HepG2 (cell line): Measurements from ENCODE around the gene TMEM209. TPM values are rescaled to one million over a fixed set of nuclear protein-coding genes. Genes with fewer than 3 reads are reported as not detected.
"Not testable (repeated sequence)": the region's sequence is repeated elsewhere in the genome, so short reads cannot be mapped to it uniquely, and the experiment has no call there.

Source experiments
- ATAC-seq: fragments of 200-7000 bp; cut with Tn5 transposase; 3 replicates; pipeline ENCODE4 v1.9.1; 2020; ENCODE audit warnings: mild to moderate bottlenecking, moderate library complexity
- BruUV-seq: library from RNA; stranded (reverse); fragments of 400-500 nt; replicated peaks from 2 replicates; lab custom pipeline; 2021; lab: Mats Ljungman, UMichigan
- CTCF ChIA-PET: fragments of 300-600 bp; formaldehyde crosslinking; extraction: SDS; loops from one replicate; lab custom pipeline; 2021; ENCODE audit warnings: low total read pairs, inconsistent platforms, low intra/inter-chr PET ratio; lab: Yijun Ruan, JAX
- POLR2A ChIA-PET: fragments of 350-600 bp; sonication (Branson Sonifier 250); formaldehyde crosslinking; loops from one replicate; lab custom pipeline; 2020; ENCODE audit warnings: antibody characterized with exemption, inconsistent platforms; lab: Yijun Ruan, JAX
- DNase-seq: peaks from one replicate; pipeline ENCODE4 v3.0.0-alpha.2; 2015; ENCODE audit warnings: low spot score
- FAIRE-seq: peaks from 3 replicates; lab custom pipeline; 2011; peaks lifted over from hg19 to GRCh38; lab: Jason Lieb, UNC
- H2AFZ ChIP-seq: one replicate; pipeline ENCODE4 v1.6.1; 2011; ENCODE audit warnings: low read length, inconsistent platforms
- H3K27ac ChIP-seq: fragments of 300-600 bp; 3 replicates; pipeline ENCODE4 v1.8.0; 2011; ENCODE audit warnings: mixed run types, mild to moderate bottlenecking, mixed read lengths, low read length, inconsistent platforms; ENCODE audit not compliant: insufficient read depth; ENCODE audit errors: extremely low read length
- H3K27me3 ChIP-seq, 2 experiments: fragments of 200-600 bp in 1 of 2; 2 replicates in 1 of 2; 3 replicates in 1 of 2; pipeline versions ENCODE4 v1.6.0 to v1.8.0; 2011; ENCODE audit warnings: low read length in 2 of 2, mild to moderate bottlenecking in 2 of 2, moderate library complexity in 2 of 2, inconsistent platforms in 1 of 2; ENCODE audit not compliant: insufficient read depth in 2 of 2, control insufficient read depth in 1 of 2
- H3K36me3 ChIP-seq, 2 experiments: fragments of 200-600 bp in 1 of 2; replicated peaks in 1 of 2; 2 replicates in 1 of 2; 3 replicates in 1 of 2; pipeline versions ENCODE4 v1.5.1 to v1.8.0; 2011; ENCODE audit warnings: low read length in 2 of 2, inconsistent platforms in 1 of 2; ENCODE audit not compliant: insufficient read depth in 2 of 2, control insufficient read depth in 1 of 2
- H3K4me1 ChIP-seq: 2 replicates; pipeline ENCODE4 v1.5.1; 2012; ENCODE audit warnings: low read length, inconsistent platforms; ENCODE audit not compliant: insufficient read depth
- H3K4me2 ChIP-seq: 2 replicates; pipeline ENCODE4 v1.6.0; 2011; ENCODE audit warnings: low read depth, low read length, inconsistent platforms
- H3K4me3 ChIP-seq, 3 experiments: fragments of 200-600 bp in 1 of 3; sonication (generic), shearing (Covaris generic) in 1 of 3; replicated peaks in 1 of 3; 2 replicates each; pipeline ENCODE4 v1.5.1; 2011 to 2016; ENCODE audit warnings: low read length in 3 of 3, inconsistent platforms in 2 of 3, low read depth in 2 of 3, mild to moderate bottlenecking in 2 of 3, control low read depth in 1 of 3, mixed read lengths in 1 of 3; ENCODE audit not compliant: insufficient read depth in 1 of 3
- H3K79me2 ChIP-seq: one replicate; pipeline ENCODE4 v1.6.1; 2011; ENCODE audit warnings: low read length, inconsistent platforms; ENCODE audit not compliant: insufficient read depth
- H3K9ac ChIP-seq: 2 replicates; pipeline ENCODE4 v1.6.0; 2011; ENCODE audit warnings: mild to moderate bottlenecking, low read depth, low read length, inconsistent platforms; ENCODE audit not compliant: insufficient read depth
- H3K9me3 ChIP-seq: 2 replicates; pipeline ENCODE4 v1.5.1; 2012; ENCODE audit warnings: mild to moderate bottlenecking, low read length
- H4K20me1 ChIP-seq: 2 replicates; pipeline ENCODE4 v1.6.0; 2011; ENCODE audit warnings: inconsistent platforms, mild to moderate bottlenecking, low read length, moderate library complexity; ENCODE audit not compliant: insufficient read depth
- ASH2L ChIP-seq: fragments of 300-600, 200-600 bp; sonication (generic); IDR thresholded peaks from 2 replicates; pipeline ENCODE4 v1.7.0; 2017; ENCODE audit warnings: low read depth, mild to moderate bottlenecking, moderate library complexity, mixed read lengths, low read length; ENCODE audit not compliant: insufficient read length
- KLF6 ChIP-seq: IDR thresholded peaks from 2 replicates; pipeline ENCODE4 v1.8.0; 2016; ENCODE audit warnings: missing biosample characterization, missing genetic modification reagents
- SIN3A ChIP-seq: IDR thresholded peaks from 2 replicates; pipeline ENCODE4 v1.6.1; 2011; ENCODE audit warnings: low read depth, mild to moderate bottlenecking, control low read depth, low read length, borderline replicate concordance
- SSRP1 ChIP-seq: IDR thresholded peaks from 2 replicates; pipeline ENCODE4 v1.6.1; 2016; ENCODE audit warnings: control low read depth
- ZNF230 ChIP-seq: sonication (generic); formaldehyde crosslinking; IDR thresholded peaks from 2 replicates; pipeline ENCODE4 v1.4.0; 2020; ENCODE audit warnings: mild to moderate bottlenecking, missing genetic modification reagents
- ZNF329 ChIP-seq: sonication (generic); formaldehyde crosslinking; IDR thresholded peaks from 2 replicates; pipeline ENCODE4 v1.9.0; 2021; ENCODE audit warnings: low read depth, mild to moderate bottlenecking, missing genetic modification reagents
- ZNF792 ChIP-seq: IDR thresholded peaks from 2 replicates; pipeline ENCODE4 v1.6.1; 2016
- WGBS: methylation state at CpG from one replicate; pipeline ENCODE4 v1.1.6; 2017; ENCODE audit warnings: low lambda C conversion rate; 5-methylcytosine and 5-hydroxymethylcytosine counted together
- in situ Hi-C: cut with HindIII; loops from 2 replicates; pipeline ENCODE4 v1.10.0; 2017; ENCODE audit warnings: low pct_unique_long_range_greater_than_20kb; ENCODE audit not compliant: extremely low pct_ligation_motif_present
- intact Hi-C: fragments of 100-400 bp; cut with micrococcal nuclease; formaldehyde crosslinking; loops from one replicate; pipeline ENCODE4 v1.10.0; 2022; ENCODE audit not compliant: unreplicated experiment
- polyA plus RNA-seq, 8 experiments: library from polyadenylated mRNA; depleted of rRNA in 3 of 8; stranded (reverse) in 7 of 8; unstranded in 1 of 8; fragments of >200 nt; fragmentation: Illumina TruSeq in 4 of 8; extraction: Trizol in 4 of 8; gene quantifications; 2 replicates each; pipeline versions ENCODE4 v1.2.1 to v1.2.3, GENCODE V29; 2011 to 2016; ENCODE audit warnings: low read depth in 4 of 8, missing spikeins in 1 of 8, mixed read lengths in 1 of 8; ENCODE audit not compliant: insufficient read depth in 1 of 8
- total RNA-seq, 5 experiments: library from RNA; depleted of rRNA; stranded (reverse); fragments of >200 nt; fragmentation: Illumina TruSeq; extraction: Trizol; gene quantifications; 2 replicates each; pipeline ENCODE4 v1.2.3, GENCODE V29; 2016; ENCODE audit warnings: low read depth in 1 of 5
- TF ChIP-seq, protein P1 (sequence below): sonication (generic); formaldehyde crosslinking; IDR thresholded peaks from 2 replicates; pipeline ENCODE4 v1.8.0; 2022; ENCODE audit warnings: missing genetic modification reagents, mild to moderate bottlenecking, borderline replicate concordance
- TF ChIP-seq, protein P2 (sequence below): IDR thresholded peaks from 2 replicates; pipeline ENCODE4 v1.6.1; 2012; ENCODE audit warnings: low read length, improper control_type of control experiment
- TF ChIP-seq, protein P3 (sequence below): sonication (generic); formaldehyde crosslinking; IDR thresholded peaks from 2 replicates; pipeline ENCODE4 v1.5.0; 2020; ENCODE audit warnings: missing genetic modification reagents, mild to moderate bottlenecking, borderline replicate concordance

TMEM209 gene
- total and polyA plus RNA-seq, 2 of the 13 experiments (the other 11 are each of a cell fraction or from before 2014, with no cell fraction given), result 14.5 to 15.6 TPM

DNA sequence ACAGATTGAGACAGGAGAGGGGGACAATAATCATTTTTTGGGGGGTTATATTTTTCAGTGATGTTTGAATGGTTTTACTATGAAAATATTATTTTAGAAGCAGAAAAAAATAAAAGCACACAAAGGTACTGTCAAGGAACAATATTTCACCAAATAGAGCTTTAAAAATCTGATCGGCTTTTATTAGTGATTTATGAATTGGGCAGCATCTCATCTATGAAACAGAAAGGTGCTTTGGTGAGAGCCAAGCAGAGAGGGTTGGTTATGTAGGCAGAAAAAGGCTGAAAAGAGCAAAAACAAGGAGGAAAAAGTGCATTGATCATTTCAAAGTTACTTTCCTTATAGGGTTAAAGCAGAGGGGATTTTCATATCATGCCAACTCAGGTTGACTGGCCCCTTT is 35.0 kb upstream of the TMEM209 start:
- intact Hi-C loops (loop anchor here (5.0 kb wide), 1 partner anchor 592 kb away; no protein-coding TSS in a partner anchor), in situ Hi-C loops (no loop called here)
- Histone ChIP-seq H2AFZ (no peak overlapping the region), H4K20me1 (no peaks in the 10 kb centered on the region), H3K9me3 (no peaks in the 10 kb centered on the region), H3K79me2 (no peaks in the 10 kb centered on the region), H3K27ac (no peak overlapping the region), H3K4me2 (no peak overlapping the region), H3K27me3 (no peaks in the 10 kb centered on the region), H3K36me3 (no peaks in the 10 kb centered on the region), H3K4me3 (no peak overlapping the region), H3K4me1 (no peaks in the 10 kb centered on the region), H3K9ac (no peak overlapping the region)
- FAIRE-seq (no peak), ATAC-seq (no peak), DNase-seq (no peak)
- TF ChIP-seq, protein P1, sequence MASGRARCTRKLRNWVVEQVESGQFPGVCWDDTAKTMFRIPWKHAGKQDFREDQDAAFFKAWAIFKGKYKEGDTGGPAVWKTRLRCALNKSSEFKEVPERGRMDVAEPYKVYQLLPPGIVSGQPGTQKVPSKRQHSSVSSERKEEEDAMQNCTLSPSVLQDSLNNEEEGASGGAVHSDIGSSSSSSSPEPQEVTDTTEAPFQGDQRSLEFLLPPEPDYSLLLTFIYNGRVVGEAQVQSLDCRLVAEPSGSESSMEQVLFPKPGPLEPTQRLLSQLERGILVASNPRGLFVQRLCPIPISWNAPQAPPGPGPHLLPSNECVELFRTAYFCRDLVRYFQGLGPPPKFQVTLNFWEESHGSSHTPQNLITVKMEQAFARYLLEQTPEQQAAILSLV (CRISPR knock-in tag), result no peak
- TF ChIP-seq SIN3A (no peak), KLF6 (CRISPR knock-in tag) (no peak), ZNF329 (no peak), ZNF792 (no peak), ASH2L (no peak), ZNF230 (CRISPR knock-in tag) (no peak), SSRP1 (CRISPR knock-in tag) (no peak)
- TF ChIP-seq, protein P2, sequence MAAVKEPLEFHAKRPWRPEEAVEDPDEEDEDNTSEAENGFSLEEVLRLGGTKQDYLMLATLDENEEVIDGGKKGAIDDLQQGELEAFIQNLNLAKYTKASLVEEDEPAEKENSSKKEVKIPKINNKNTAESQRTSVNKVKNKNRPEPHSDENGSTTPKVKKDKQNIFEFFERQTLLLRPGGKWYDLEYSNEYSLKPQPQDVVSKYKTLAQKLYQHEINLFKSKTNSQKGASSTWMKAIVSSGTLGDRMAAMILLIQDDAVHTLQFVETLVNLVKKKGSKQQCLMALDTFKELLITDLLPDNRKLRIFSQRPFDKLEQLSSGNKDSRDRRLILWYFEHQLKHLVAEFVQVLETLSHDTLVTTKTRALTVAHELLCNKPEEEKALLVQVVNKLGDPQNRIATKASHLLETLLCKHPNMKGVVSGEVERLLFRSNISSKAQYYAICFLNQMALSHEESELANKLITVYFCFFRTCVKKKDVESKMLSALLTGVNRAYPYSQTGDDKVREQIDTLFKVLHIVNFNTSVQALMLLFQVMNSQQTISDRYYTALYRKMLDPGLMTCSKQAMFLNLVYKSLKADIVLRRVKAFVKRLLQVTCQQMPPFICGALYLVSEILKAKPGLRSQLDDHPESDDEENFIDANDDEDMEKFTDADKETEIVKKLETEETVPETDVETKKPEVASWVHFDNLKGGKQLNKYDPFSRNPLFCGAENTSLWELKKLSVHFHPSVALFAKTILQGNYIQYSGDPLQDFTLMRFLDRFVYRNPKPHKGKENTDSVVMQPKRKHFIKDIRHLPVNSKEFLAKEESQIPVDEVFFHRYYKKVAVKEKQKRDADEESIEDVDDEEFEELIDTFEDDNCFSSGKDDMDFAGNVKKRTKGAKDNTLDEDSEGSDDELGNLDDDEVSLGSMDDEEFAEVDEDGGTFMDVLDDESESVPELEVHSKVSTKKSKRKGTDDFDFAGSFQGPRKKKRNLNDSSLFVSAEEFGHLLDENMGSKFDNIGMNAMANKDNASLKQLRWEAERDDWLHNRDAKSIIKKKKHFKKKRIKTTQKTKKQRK, result no peak
- TF ChIP-seq, protein P3, sequence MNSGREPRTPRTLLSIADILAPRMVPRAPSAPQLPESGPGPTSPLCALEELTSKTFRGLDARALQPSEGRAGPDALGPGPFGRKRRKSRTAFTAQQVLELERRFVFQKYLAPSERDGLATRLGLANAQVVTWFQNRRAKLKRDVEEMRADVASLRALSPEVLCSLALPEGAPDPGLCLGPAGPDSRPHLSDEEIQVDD (CRISPR knock-in tag), result no peak
- ChIA-PET CTCF (no interaction called here), POLR2A (interaction anchor here (1.8 kb wide), 1 partner anchor 35 kb away, joined by 5 read pairs; the partner anchor contains the start of gene TMEM209)
- no TSS peak for BruUV-seq
- WGBS, result 73% methylated on average over 1 of the region's 1 CpG

DNA sequence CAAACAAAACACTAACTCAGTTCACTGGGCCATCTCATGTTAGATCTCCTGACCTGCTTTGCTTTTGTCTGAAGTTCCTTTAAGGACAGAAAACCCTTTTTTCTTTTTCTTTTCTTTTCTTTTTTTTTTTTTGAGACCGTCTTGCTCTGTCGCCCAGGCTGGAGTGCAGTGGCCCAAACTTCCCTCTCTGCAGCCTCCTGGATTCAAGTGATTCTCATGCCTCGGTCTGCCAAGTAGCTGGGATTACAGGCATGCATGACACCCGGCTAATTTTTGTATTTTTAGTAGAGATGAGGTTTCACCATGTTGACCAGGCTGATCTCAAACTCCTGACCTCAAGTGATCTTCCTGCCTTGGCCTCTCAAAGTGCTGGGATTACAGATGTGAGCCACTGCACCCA is 31.2 kb upstream of the TMEM209 start:
- H3K36me3 ChIP-seq, FAIRE-seq, CTCF ChIA-PET, DNase-seq, POLR2A ChIA-PET, in situ Hi-C loops, ATAC-seq, H3K27me3 ChIP-seq, H3K4me3 ChIP-seq, H3K4me2 ChIP-seq, H3K79me2 ChIP-seq, H4K20me1 ChIP-seq, intact Hi-C loops, H3K27ac ChIP-seq, BruUV-seq, H3K9ac ChIP-seq, H2AFZ ChIP-seq, H3K9me3 ChIP-seq: not testable (repeated sequence)
- peaks cover 25% of the 10 kb centered on the region for H3K4me1 ChIP-seq
- WGBS, result 38% methylated on average over 4 of the region's 4 CpGs
